Smooth muscle cell (in vitro differentiated cells): ENCODE data around the gene CADM4. TPM values are rescaled to one million over a fixed set of nuclear protein-coding genes. Genes with fewer than 3 reads are reported as not detected.

Experiments used
- DNase-seq: peaks from one replicate; lab custom pipeline; 2025; ENCODE audit not compliant: unreplicated experiment; lab: John Stamatoyannopoulos, UW
- H2AFZ ChIP-seq: fragments of 200-600 bp; sonication (generic); 2 replicates; pipeline ENCODE4 v1.6.0; 2016; ENCODE audit warnings: antibody characterized with exemption, low read depth, mild to moderate bottlenecking
- H3F3A ChIP-seq: fragments of 200-600 bp; sonication (generic); 2 replicates; pipeline ENCODE4 v1.6.0; 2017; ENCODE audit warnings: antibody characterized with exemption, low read depth
- H3K27ac ChIP-seq: fragments of 200-600 bp; sonication (generic); 2 replicates; pipeline ENCODE4 v1.5.1; 2016; ENCODE audit warnings: low read depth, mild to moderate bottlenecking
- H3K27me3 ChIP-seq: fragments of 200-600 bp; sonication (generic); 2 replicates; pipeline ENCODE4 v1.6.1; 2016; ENCODE audit warnings: low read depth, mild to moderate bottlenecking
- H3K36me3 ChIP-seq: fragments of 200-600 bp; sonication (generic); 2 replicates; pipeline ENCODE4 v1.5.1; 2016; ENCODE audit warnings: low read depth
- H3K4me1 ChIP-seq: fragments of 200-600 bp; sonication (generic); 2 replicates; pipeline ENCODE4 v1.5.1; 2016; ENCODE audit warnings: low read depth
- H3K4me2 ChIP-seq: fragments of 200-600 bp; sonication (generic); 2 replicates; pipeline ENCODE4 v1.6.0; 2016; ENCODE audit warnings: mild to moderate bottlenecking
- H3K4me3 ChIP-seq: fragments of 200-600 bp; sonication (generic); 2 replicates; pipeline ENCODE4 v1.5.1; 2016; ENCODE audit warnings: mild to moderate bottlenecking
- H3K79me2 ChIP-seq: fragments of 200-600 bp; sonication (generic); 2 replicates; pipeline ENCODE4 v1.6.0; 2016; ENCODE audit warnings: low read depth, mild to moderate bottlenecking
- H3K9ac ChIP-seq: fragments of 200-600 bp; sonication (generic); 2 replicates; pipeline ENCODE4 v1.6.0; 2016; ENCODE audit warnings: low read depth
- H3K9me3 ChIP-seq: fragments of 200-600 bp; sonication (generic); replicated peaks from 2 replicates; pipeline ENCODE4 v1.5.1; 2016; ENCODE audit warnings: low read depth
- H4K20me1 ChIP-seq: fragments of 200-600 bp; sonication (generic); 2 replicates; pipeline ENCODE4 v1.6.0; 2016; ENCODE audit warnings: low read depth
- CTCF ChIP-seq: fragments of 200-600 bp; sonication (generic); IDR thresholded peaks from 2 replicates; pipeline ENCODE4 v1.5.1; 2017; ENCODE audit warnings: borderline replicate concordance, mild to moderate bottlenecking, antibody characterized with exemption; ENCODE audit not compliant: insufficient read depth, poor library complexity, severe bottlenecking
- WGBS: methylation state at CpG from one replicate; pipeline ENCODE4 v1.1.7; 2016; ENCODE audit warnings: low lambda C conversion rate; 5-methylcytosine and 5-hydroxymethylcytosine counted together
- polyA plus RNA-seq: library from polyadenylated mRNA; unstranded; fragments of >200 nt; fragmentation: Nextera tagmentation; extraction: Ambion mirVana; gene quantifications from 2 replicates; pipeline ENCODE4 v1.2.1, GENCODE V29; 2016
- total RNA-seq: library from RNA; depleted of rRNA; stranded (reverse); fragments of >200 nt; gene quantifications from 2 replicates; pipeline ENCODE4 v1.2.3, GENCODE V29; 2014

CADM4 gene
- total and polyA plus RNA-seq, 2 experiments from 2014 or later = 1.9 to 2.4 TPM

GRCh38 chr19:43634506-43634871 is 5.2 kb downstream of the CADM4 start:
- Histone ChIP-seq H3K27ac (no peak overlapping the region), H3K79me2 (no peaks in the 10 kb centered on the region), H3K4me3 (peak overlapping the region; percentile 36), H4K20me1 (no peaks in the 10 kb centered on the region), H3F3A (no peaks in the 10 kb centered on the region), H2AFZ (peak overlapping the region; percentile 59), H3K4me1 (peaks cover 7% of the 10 kb centered on the region), H3K4me2 (peak overlapping the region; percentile 79), H3K9me3 (no peaks in the 10 kb centered on the region), H3K9ac (no peak overlapping the region), H3K36me3 (no peaks in the 10 kb centered on the region), H3K27me3 (peaks cover 22% of the 10 kb centered on the region)
- no peak for DNase-seq
- 50% methylated on average over 2 of the region's 5 CpGs for WGBS
- TF ChIP-seq CTCF = no peak

- Histone ChIP-seq H3K36me3 (no peaks in the 10 kb centered on the region), H3K9ac (no peak overlapping the region), H3K9me3 (no peaks in the 10 kb centered on the region), H3K27me3 (peaks cover 19% of the 10 kb centered on the region), H3K4me2 (no peak overlapping the region), H3K4me1 (peaks cover 7% of the 10 kb centered on the region), H3K4me3 (no peak overlapping the region), H3K27ac (no peak overlapping the region), H3F3A (no peaks in the 10 kb centered on the region), H4K20me1 (no peaks in the 10 kb centered on the region), H3K79me2 (no peaks in the 10 kb centered on the region), H2AFZ (no peak overlapping the region)
- DNase-seq = no peak
- no peak for TF ChIP-seq CTCF
- 86% methylated on average over 5 of the region's 5 CpGs for WGBS
These were observed 5.6 kb downstream of the CADM4 start for GRCh38 chr19:43634068-43634467.

GRCh38 chr19:43633520-43633919 is 6.1 kb downstream of the CADM4 start:
- Histone ChIP-seq H3K4me2 (no peak overlapping the region), H3K36me3 (no peaks in the 10 kb centered on the region), H2AFZ (no peak overlapping the region), H3F3A (no peaks in the 10 kb centered on the region), H3K4me3 (no peak overlapping the region), H3K79me2 (no peaks in the 10 kb centered on the region), H3K27me3 (peaks cover 13% of the 10 kb centered on the region), H3K9ac (no peak overlapping the region), H3K9me3 (no peaks in the 10 kb centered on the region), H3K4me1 (peaks cover 7% of the 10 kb centered on the region), H3K27ac (no peak overlapping the region), H4K20me1 (no peaks in the 10 kb centered on the region)
- no peak for TF ChIP-seq CTCF
- DNase-seq = no peak
- whole genome bisulfite sequencing = 84% methylated on average over 4 of the region's 4 CpGs

- no peaks in the 10 kb centered on the region for H3F3A ChIP-seq
- H3K9me3 ChIP-seq = no peaks in the 10 kb centered on the region
- WGBS = 94% methylated on average over 5 of the region's 5 CpGs
- H3K9ac ChIP-seq = no peak overlapping the region
- no peak overlapping the region for H3K4me2 ChIP-seq
- no peaks in the 10 kb centered on the region for H3K79me2 ChIP-seq
- no peaks in the 10 kb centered on the region for H3K27me3 ChIP-seq
- no peaks in the 10 kb centered on the region for H3K36me3 ChIP-seq
- H2AFZ ChIP-seq = no peak overlapping the region
- no peak overlapping the region for H3K27ac ChIP-seq
- TF ChIP-seq CTCF = no peak
- peaks cover 7% of the 10 kb centered on the region for H3K4me1 ChIP-seq
- H3K4me3 ChIP-seq = no peak overlapping the region
- no peak for DNase-seq
- H4K20me1 ChIP-seq = no peaks in the 10 kb centered on the region
These were observed 8.2 kb downstream of the CADM4 start for GRCh38 chr19:43631491-43631890.
